PC-9 (cell line): ENCODE results near the gene CEBPB.

Experiments
- CTCF ChIP-seq: fragments of 200-600 bp; sonication (generic); conservative IDR thresholded peaks from 2 replicates; pipeline ENCODE4 v1.6.1; 2017; ENCODE audit warnings: mixed run types, antibody characterized with exemption, mild to moderate bottlenecking, moderate library complexity
- EZH2 ChIP-seq: fragments of 200-600 bp; sonication (generic); IDR thresholded peaks from 2 replicates; pipeline ENCODE4 v1.8.0; 2017; ENCODE audit warnings: antibody characterized with exemption, low read depth

GRCh38 chr20:50196248-50196647, 5.6 kb downstream of the CEBPB start:
- TF ChIP-seq CTCF (no peak), EZH2 (no peak)
